SU-DHL-6 (cell line): Measurements from ENCODE around the gene SLC43A1.
"Not testable (repeated sequence)": the region's sequence is repeated elsewhere in the genome, so short reads cannot be mapped to it uniquely, and the experiment has no call there.

ENCODE experiments used
- H2AFZ ChIP-seq: fragments of 200-600 bp; sonication (generic); 2 replicates; pipeline ENCODE4 v1.6.1; 2014; ENCODE audit warnings: low read depth, mild to moderate bottlenecking, moderate library complexity, mixed read lengths, antibody characterized with exemption, low read length; ENCODE audit not compliant: severe bottlenecking
- H3F3A ChIP-seq: fragments of 200-600 bp; shearing (Covaris generic); 2 replicates; pipeline ENCODE4 v1.6.0; 2016; ENCODE audit warnings: antibody characterized with exemption, mild to moderate bottlenecking; ENCODE audit not compliant: insufficient read depth
- H3K27ac ChIP-seq: fragments of 200-600 bp; sonication (generic); 2 replicates; pipeline ENCODE4 v1.5.1; 2016; ENCODE audit warnings: low read depth, mild to moderate bottlenecking, low read length, moderate library complexity, mixed read lengths
- H3K27me3 ChIP-seq: fragments of 200-600 bp; sonication (generic), shearing (Covaris generic); 2 replicates; pipeline ENCODE4 v1.6.0; 2014; ENCODE audit warnings: mild to moderate bottlenecking, low read length
- H3K36me3 ChIP-seq: fragments of 200-600 bp; sonication (generic); 2 replicates; pipeline ENCODE4 v1.6.1; 2014; ENCODE audit warnings: mild to moderate bottlenecking, low read length, mixed read lengths
- H3K4me2 ChIP-seq: fragments of 300-600, 200-600 bp; shearing (Covaris generic), sonication (generic); 2 replicates; pipeline ENCODE4 v1.6.0; 2014; ENCODE audit warnings: low read length, low read depth, mild to moderate bottlenecking; ENCODE audit not compliant: poor library complexity, severe bottlenecking
- H3K4me3 ChIP-seq: fragments of 200-600 bp; sonication (generic); 2 replicates; pipeline ENCODE4 v1.5.1; 2014; ENCODE audit warnings: antibody characterized with exemption, low read length, mild to moderate bottlenecking, mixed read lengths; ENCODE audit not compliant: insufficient read depth, poor library complexity, severe bottlenecking
- H3K79me2 ChIP-seq: fragments of 200-600 bp; sonication (generic); 2 replicates; pipeline ENCODE4 v1.6.1; 2014; ENCODE audit warnings: mild to moderate bottlenecking, low read length, moderate library complexity; ENCODE audit not compliant: insufficient read depth
- H3K9ac ChIP-seq: fragments of 200-600 bp; sonication (generic); 2 replicates; pipeline ENCODE4 v1.7.0; 2014; ENCODE audit warnings: mild to moderate bottlenecking, low read length
- H3K9me2 ChIP-seq: fragments of 200-600 bp; sonication (generic); replicated peaks from 2 replicates; pipeline ENCODE4 v1.6.1; 2014; ENCODE audit warnings: low read length; ENCODE audit not compliant: insufficient read depth
- H3K9me3 ChIP-seq: fragments of 200-600 bp; sonication (generic); 2 replicates; pipeline ENCODE4 v1.6.1; 2014; ENCODE audit warnings: low read length, mixed read lengths; ENCODE audit not compliant: insufficient read depth
- H4K20me1 ChIP-seq: fragments of 200-600 bp; sonication (generic); 2 replicates; pipeline ENCODE4 v1.6.1; 2014; ENCODE audit warnings: low read depth, mild to moderate bottlenecking, antibody characterized with exemption, low read length, moderate library complexity, mixed read lengths
- CTCF ChIP-seq: fragments of 200-600 bp; sonication (generic); IDR thresholded peaks from one replicate; pipeline ENCODE4 v1.5.1; 2017; ENCODE audit warnings: antibody characterized with exemption, mild to moderate bottlenecking, low read length, moderate library complexity; ENCODE audit not compliant: insufficient read depth, poor library complexity, severe bottlenecking
- EZH2phosphoT487 ChIP-seq: fragments of 200-600 bp; sonication (generic), shearing (Covaris generic); conservative IDR thresholded peaks from 2 replicates; pipeline ENCODE4 v1.6.1; 2018; ENCODE audit warnings: mild to moderate bottlenecking, antibody characterized with exemption, low read length, moderate library complexity, mixed read lengths

SLC43A1 gene

DNA sequence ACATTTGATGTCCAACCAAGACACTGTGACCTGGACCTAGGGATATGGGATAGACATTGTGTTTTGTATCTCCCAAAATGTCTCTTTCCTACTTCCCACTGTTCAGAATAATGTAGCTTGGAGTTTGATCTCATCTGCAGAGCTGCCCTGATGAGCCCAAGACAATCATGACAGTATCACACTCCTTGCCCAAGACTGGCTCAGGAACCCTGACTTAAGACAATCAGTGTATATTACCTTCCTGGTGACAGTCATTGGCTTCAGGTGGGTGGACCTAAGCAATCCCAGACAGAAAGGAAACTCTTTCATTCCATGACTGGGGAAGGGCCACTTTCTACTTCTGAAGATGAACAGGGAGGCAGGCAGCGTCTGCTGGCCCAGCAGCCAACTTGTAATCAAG lies 69.4 kb downstream of the SLC43A1 start:
- H3K4me2 ChIP-seq, result no peak overlapping the region
- no peak overlapping the region for H3K9ac ChIP-seq
- H2AFZ ChIP-seq, result no peak overlapping the region

GRCh38 chr11:57445122-57445394 lies 70.4 kb downstream of the SLC43A1 start:
- not testable (repeated sequence) for H3K9me3 ChIP-seq, H3K4me2 ChIP-seq, H3K27me3 ChIP-seq, H3K36me3 ChIP-seq, H2AFZ ChIP-seq, H3K9ac ChIP-seq, H3K79me2 ChIP-seq, H3K27ac ChIP-seq, H4K20me1 ChIP-seq, H3F3A ChIP-seq, H3K4me3 ChIP-seq, H3K9me2 ChIP-seq

More for the DNA sequence above, 69.4 kb downstream of the SLC43A1 start:
- Histone ChIP-seq H3F3A (no peaks in the 10 kb centered on the region), H3K9me2 (no peaks in the 10 kb centered on the region), H3K9me3 (no peaks in the 10 kb centered on the region), H3K79me2 (no peaks in the 10 kb centered on the region), H3K27me3 (no peaks in the 10 kb centered on the region), H3K36me3 (no peaks in the 10 kb centered on the region), H3K27ac (no peak overlapping the region), H3K4me3 (no peak overlapping the region), H4K20me1 (no peaks in the 10 kb centered on the region)
- TF ChIP-seq EZH2phosphoT487 (no peak), CTCF (no peak)

GRCh38 chr11:57444362-57445121 lies 71.0 kb downstream of the SLC43A1 start:
- Histone ChIP-seq H3K27me3 (no peaks in the 10 kb centered on the region), H4K20me1 (no peaks in the 10 kb centered on the region), H3K9me2 (no peaks in the 10 kb centered on the region), H3K79me2 (no peaks in the 10 kb centered on the region), H3K9me3 (no peaks in the 10 kb centered on the region), H3K27ac (no peak overlapping the region), H3K36me3 (no peaks in the 10 kb centered on the region), H3F3A (no peaks in the 10 kb centered on the region), H3K4me3 (no peak overlapping the region), H3K4me2 (no peak overlapping the region), H2AFZ (no peak overlapping the region), H3K9ac (no peak overlapping the region)
- TF ChIP-seq CTCF, result no peak
- TF ChIP-seq EZH2phosphoT487, result no peak

GRCh38 chr11:57440744-57441414 lies 74.6 kb downstream of the SLC43A1 start:
- no peaks in the 10 kb centered on the region for H3K36me3 ChIP-seq
- no peaks in the 10 kb centered on the region for H4K20me1 ChIP-seq
- no peaks in the 10 kb centered on the region for H3K9me2 ChIP-seq
- no peak overlapping the region for H3K4me2 ChIP-seq
- no peaks in the 10 kb centered on the region for H3K27me3 ChIP-seq
- H3K9me3 ChIP-seq, result no peaks in the 10 kb centered on the region
- no peaks in the 10 kb centered on the region for H3K79me2 ChIP-seq
- H3F3A ChIP-seq, result no peaks in the 10 kb centered on the region
- H2AFZ ChIP-seq, result no peak overlapping the region
- no peak overlapping the region for H3K9ac ChIP-seq
- TF ChIP-seq EZH2phosphoT487 (no peak), CTCF (no peak)
- H3K4me3 ChIP-seq, result no peak overlapping the region
- no peak overlapping the region for H3K27ac ChIP-seq
